Stimulated activated CD8-positive, alpha-beta memory T cell treated with anti-CD3 and anti-CD28 coated beads, Interleukin-7, amount 100 ng/mL, for 48 hours (primary cell): ENCODE results near the gene CENPO.

Source experiments
- DNase-seq, 2 donors: peaks; one replicate each; pipeline ENCODE4 v3.0.0-alpha.2; 2020; ENCODE audit warnings: low read depth in 1 of 2; ENCODE audit errors: extremely low read depth in 1 of 2

Gene CENPO

DNA sequence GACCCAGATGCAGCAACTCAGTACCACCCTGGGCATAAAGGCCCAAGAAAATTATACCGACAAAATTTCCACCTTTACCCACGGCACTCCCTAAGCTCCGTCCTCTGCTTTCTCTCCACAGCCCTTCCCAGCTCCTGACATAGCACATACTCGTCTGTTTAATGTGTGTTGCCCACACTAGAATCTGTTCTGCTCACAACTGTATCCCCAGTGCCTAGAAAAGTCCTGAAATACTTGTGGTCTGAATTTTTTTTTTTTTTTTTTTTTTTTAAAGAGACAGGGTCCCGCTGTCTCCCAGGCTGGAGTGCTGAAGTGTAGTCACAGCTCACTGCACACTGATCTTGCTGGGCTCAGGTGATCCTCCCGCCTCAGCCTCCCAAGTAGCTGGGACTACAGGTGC lies 64.5 kb downstream of the CENPO start:
- no peak for DNase-seq

GRCh38 chr2:24858996-24859395 lies 65.8 kb downstream of the CENPO start:
- no peak for DNase-seq

DNA sequence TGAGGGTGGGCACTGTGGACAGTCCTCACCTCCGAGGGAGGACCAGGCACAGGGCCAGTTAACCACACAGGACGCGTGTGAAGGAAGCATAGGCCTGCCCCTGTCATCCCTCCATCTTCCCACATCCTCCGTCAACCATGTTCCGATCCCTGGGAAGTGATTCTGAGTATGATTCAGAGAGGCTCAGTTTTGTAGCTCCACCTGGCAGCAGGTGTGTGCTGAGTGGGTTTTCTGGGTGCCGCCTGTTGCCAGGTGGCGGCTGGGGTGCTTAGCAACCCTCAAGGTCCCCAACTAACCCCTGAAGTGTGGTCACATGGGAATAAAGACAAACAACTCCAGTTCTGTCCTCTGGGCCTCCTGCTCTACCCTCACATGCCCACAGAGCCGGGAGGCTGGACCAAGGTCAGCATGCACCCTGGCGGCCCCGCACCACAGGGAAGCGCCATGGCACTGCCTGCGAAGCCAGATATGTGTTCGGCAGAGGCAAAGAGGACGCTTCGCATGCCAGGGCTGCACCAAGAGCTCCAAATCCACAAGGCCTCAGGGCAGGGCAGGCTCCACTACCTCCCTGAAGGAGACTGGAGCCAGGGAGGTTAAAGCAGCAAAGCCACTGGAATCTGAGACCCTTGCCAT lies 66.9 kb downstream of the CENPO start:
- no peak for DNase-seq

GRCh38 chr2:24860631-24861030 lies 67.4 kb downstream of the CENPO start:
- DNase-seq: no peak

GRCh38 chr2:24861500-24861899 lies 68.3 kb downstream of the CENPO start:
- DNase-seq: no peak

- no peak for DNase-seq
These were observed 70.4 kb downstream of the CENPO start for GRCh38 chr2:24863641-24864040.

DNA sequence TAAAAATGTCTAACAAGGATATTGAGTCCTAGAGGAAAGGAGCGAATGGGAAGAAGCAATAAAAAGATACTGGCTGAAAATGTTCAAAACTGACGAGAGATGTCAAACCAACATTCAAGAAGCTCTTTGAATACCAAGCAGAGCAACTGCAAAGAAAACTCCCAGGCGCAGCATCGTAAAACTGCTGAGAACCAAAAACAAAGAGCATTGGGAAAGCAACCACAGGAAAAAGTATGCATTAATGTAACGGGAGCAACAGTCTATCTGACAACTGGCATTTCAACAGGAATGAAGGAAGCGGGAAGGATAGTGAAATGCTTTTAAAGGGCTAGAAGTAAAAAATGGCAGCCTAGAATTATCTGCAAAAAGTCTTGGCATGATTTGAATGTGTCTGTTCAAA lies 73.7 kb downstream of the CENPO start:
- DNase-seq: no peak

GRCh38 chr2:24870440-24870839 lies 77.2 kb downstream of the CENPO start:
- DNase-seq: no peak

- DNase-seq: no peak
These were observed 77.9 kb downstream of the CENPO start for GRCh38 chr2:24870891-24871705.

DNA sequence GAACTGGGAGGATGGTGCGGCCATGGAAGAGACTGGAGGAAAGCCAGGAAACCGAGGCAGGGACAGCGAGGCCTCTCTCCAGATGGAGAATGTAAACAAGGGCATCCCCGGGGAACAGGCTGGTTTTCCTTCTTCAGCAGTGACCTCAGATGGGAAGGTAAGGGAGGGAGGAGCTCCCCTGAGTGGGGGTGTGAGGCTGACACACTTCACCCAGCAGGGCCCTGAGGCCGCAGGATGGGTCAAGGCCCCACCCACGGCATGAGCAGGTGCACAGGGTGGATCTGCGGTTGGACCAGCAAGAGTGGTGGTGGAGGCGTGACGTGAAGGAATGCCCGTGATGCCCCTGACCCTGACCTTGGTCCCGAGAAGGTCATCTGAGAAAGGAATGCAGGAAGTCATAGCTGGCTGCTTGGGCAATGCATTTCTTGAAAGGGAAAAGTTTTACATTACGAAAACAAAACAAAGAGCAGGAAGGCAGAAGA lies 78.7 kb downstream of the CENPO start:
- DNase-seq: no peak
